Measurements from ENCODE around the gene DEF6. TPM values are rescaled to one million over a fixed set of nuclear protein-coding genes. Genes with fewer than 3 reads are reported as not detected.

Gene DEF6
- total RNA-seq, 2 donors from 2014 or later: 8.1 to 12.5 TPM

- peak overlapping the region; percentile 58 to 86 for H3K9ac ChIP-seq (ENCODE audit: low read depth in 2 of 2, low read length in 2 of 2)
- DNase-seq: no peak
- H3K9me3 ChIP-seq: no peaks in the 10 kb centered on the region
- H3K4me3 ChIP-seq: peak overlapping the region; percentile 87
- intact Hi-C loops (cut with DNase I): no loop called here
- no peaks in the 10 kb centered on the region for H3K4me1 ChIP-seq
- H3K27me3 ChIP-seq: no peaks in the 10 kb centered on the region
- H3K27ac ChIP-seq: no peak overlapping the region
- H3K36me3 ChIP-seq: no peaks in the 10 kb centered on the region
- TF ChIP-seq, protein P1, sequence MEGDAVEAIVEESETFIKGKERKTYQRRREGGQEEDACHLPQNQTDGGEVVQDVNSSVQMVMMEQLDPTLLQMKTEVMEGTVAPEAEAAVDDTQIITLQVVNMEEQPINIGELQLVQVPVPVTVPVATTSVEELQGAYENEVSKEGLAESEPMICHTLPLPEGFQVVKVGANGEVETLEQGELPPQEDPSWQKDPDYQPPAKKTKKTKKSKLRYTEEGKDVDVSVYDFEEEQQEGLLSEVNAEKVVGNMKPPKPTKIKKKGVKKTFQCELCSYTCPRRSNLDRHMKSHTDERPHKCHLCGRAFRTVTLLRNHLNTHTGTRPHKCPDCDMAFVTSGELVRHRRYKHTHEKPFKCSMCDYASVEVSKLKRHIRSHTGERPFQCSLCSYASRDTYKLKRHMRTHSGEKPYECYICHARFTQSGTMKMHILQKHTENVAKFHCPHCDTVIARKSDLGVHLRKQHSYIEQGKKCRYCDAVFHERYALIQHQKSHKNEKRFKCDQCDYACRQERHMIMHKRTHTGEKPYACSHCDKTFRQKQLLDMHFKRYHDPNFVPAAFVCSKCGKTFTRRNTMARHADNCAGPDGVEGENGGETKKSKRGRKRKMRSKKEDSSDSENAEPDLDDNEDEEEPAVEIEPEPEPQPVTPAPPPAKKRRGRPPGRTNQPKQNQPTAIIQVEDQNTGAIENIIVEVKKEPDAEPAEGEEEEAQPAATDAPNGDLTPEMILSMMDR (IDR thresholded peaks at IDR 0.05): no peak
Observed at GRCh38 chr6:35258336-35258735, 39.3 kb upstream of the DEF6 start.

DNA sequence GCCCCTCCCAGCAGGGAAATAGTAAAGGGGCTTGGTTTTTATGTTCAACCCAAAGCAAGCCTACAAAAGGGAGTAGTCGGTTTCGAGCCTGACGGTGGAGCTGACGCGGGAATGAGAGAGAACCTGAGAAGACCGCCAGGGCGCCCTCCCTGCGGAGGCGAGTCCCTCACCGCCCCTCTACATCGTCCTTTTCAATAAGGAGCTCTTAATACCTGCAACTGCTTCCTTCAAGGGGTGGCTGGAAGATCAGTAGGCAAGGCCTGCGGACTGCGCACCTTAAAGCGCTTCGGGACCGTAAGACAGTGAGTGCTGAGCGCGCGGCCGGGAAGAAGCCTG lies 38.8 kb upstream of the DEF6 start:
- TF ChIP-seq, protein P1 (IDR thresholded peaks at IDR 0.05): no peak
- Histone ChIP-seq H3K27ac (peak overlapping the region; percentile 91), H3K4me3 (peak overlapping the region; percentile 87), H3K9ac (ENCODE audit: low read depth in 2 of 2, low read length in 2 of 2) (peak overlapping the region; percentile 58 to 86), H3K4me1 (no peaks in the 10 kb centered on the region), H3K9me3 (no peaks in the 10 kb centered on the region), H3K27me3 (no peaks in the 10 kb centered on the region), H3K36me3 (no peaks in the 10 kb centered on the region)
- no peak for DNase-seq
- intact Hi-C loops (cut with DNase I): no loop called here

DNA sequence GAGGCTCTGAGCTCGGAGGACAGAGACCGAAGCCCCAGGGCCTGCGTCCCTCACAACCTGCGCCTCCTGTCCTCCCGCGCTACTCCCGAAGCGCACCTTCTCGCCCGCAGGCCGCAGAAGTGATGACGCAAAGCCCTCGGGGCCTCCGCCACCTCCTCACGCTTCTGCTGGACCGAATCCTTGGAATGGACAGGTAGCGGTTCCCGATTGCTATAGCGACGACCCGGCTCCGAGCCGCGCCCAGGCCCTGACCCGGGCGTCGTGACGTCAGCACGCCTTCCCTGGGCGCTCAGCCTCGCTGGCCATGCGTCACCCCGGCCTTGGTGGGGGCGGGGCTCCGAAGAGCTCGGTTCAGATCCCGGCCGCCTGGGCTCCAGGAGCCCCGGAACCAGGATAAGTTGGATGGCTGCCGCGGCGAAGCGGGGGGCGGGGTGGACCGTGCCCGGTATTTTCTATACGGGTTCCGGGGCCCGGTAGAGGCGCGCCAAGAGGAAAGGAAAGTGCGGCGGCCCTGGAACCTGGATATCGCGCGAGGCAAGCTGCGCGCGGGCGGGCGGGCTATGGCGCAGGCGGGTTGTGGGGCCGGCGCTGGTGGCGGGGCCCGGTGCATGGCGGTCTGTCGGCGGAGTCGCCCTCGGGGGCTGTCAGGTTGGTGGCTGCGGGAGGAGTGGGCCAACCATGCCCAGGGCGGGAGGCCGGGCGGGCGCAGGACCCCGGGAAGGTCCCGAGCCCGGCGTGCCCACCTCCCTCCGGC lies 38.2 kb upstream of the DEF6 start, which contains the start of gene ZNF76:
TSS of gene ZNF76 (plus strand) at position 542 of the 754 bp plus-strand sequence. CDS start 21,417 bp downstream, outside the sequence.
- Histone ChIP-seq H3K4me1 (no peaks in the 10 kb centered on the region), H3K4me3 (peak within 1 kb of the TSS; percentile 87), H3K27me3 (no peaks in the 10 kb centered on the region), H3K9ac (ENCODE audit: low read depth in 2 of 2, low read length in 2 of 2) (peak within 1 kb of the TSS; percentile 86 to 92), H3K9me3 (no peaks in the 10 kb centered on the region), H3K36me3 (no peaks in the 10 kb centered on the region), H3K27ac (peak within 1 kb of the TSS; percentile 91)
- TF ChIP-seq, protein P1 (IDR thresholded peaks at IDR 0.05): no peak
- peak; percentile 98 for DNase-seq
- intact Hi-C loops (cut with DNase I): no loop called here

DNA sequence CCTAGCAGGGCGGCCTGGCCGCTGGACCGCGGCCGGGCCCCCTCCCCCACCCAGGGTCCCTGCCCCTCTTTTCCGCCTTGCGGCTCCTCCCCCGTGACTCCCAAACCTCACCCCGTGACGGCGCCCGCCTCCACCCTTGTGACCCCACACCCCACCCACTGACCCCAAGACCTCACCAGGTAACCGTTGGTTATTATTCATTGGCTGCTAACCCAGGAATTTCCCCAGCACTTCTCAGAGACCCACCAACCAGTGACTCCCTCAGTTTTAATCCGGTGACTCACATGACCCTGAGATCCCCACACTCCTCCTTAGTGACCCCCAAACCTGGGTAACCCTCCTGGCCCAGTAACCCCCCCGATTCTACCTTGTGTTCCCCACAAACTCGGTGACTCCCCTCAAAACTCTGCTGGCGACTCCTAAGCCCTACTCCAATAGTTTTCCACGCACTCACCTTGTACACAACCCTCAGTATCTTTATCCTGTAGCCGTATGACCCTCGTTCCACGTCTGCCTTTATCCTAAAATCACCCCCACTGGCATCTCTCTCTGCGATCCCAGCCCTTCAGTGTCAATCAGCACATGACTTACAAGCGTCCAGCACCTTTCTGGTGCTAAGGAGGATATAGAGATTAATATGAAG lies 37.5 kb upstream of the DEF6 start:
- Histone ChIP-seq H3K36me3 (no peaks in the 10 kb centered on the region), H3K9me3 (no peaks in the 10 kb centered on the region), H3K4me3 (peak overlapping the region; percentile 87), H3K4me1 (no peaks in the 10 kb centered on the region), H3K27ac (peak overlapping the region; percentile 91), H3K9ac (ENCODE audit: low read depth in 2 of 2, low read length in 2 of 2) (peak overlapping the region; percentile 86 to 92), H3K27me3 (no peaks in the 10 kb centered on the region)
- peak; percentile 81 for DNase-seq
- TF ChIP-seq, protein P1 (IDR thresholded peaks at IDR 0.05): no peak
- intact Hi-C loops (cut with DNase I): no loop called here

DNA sequence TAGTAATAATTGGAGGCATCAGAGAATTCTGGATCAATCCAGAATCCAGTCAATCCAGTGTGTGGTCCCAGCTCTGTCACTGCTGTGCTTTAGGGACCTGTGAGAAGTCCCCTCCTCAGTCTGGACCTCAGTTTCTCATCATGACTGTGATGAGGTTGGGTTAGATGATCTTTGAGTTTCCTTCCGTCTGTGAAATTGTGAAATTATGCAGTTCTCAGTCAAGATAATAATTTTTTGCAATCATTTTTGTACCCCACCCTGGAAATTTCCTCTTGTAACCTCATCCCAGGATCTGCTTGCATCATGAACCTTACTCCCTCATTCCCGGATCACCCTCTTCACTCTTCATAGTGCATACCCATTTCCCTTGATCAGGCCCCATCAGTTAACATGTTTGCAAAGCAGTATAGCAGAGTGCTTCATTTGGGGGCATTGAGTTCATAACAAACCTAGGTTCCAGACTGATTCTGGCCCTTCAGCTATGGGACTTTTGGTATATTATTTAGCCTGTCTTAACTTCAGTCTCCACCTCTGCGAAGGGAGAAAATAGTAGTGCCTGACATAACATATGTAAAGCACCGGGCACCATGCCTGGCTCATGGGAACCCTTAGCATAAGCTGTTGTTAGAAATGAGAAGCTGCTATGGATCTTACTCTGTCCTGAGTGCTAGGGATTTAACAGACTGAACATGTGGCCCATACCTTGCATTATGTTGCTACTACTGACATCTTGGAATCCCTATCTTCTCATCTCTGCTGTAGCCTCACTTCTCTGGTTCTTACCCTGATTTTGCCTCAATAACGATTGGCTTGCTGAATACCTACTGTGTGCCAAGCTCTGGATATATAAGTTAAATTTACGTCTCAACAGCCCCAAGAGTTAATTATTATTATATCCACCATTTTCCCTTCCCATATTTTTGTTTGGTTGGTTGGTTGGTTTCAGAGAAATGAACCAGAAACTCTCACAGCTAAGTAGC lies 36.7 kb upstream of the DEF6 start:
- no peak for DNase-seq
- intact Hi-C loops (cut with DNase I): no loop called here
- Histone ChIP-seq H3K36me3 (no peaks in the 10 kb centered on the region), H3K4me1 (no peaks in the 10 kb centered on the region), H3K27ac (peak overlapping the region; percentile 91), H3K4me3 (peak overlapping the region; percentile 87), H3K9me3 (no peaks in the 10 kb centered on the region), H3K27me3 (no peaks in the 10 kb centered on the region), H3K9ac (ENCODE audit: low read depth in 2 of 2, low read length in 2 of 2) (peak overlapping the region in 1 of 2 donors; percentile 86)
- TF ChIP-seq, protein P1 (IDR thresholded peaks at IDR 0.05): no peak
